NK-92 (cell line): ENCODE data around the gene FBXL17.

Experiments
- DNase-seq: peaks from one replicate; lab custom pipeline; 2025; ENCODE audit not compliant: unreplicated experiment; lab: John Stamatoyannopoulos, UW

Gene FBXL17

GRCh38 chr5:108101821-108102220, 280.1 kb downstream of the FBXL17 start:
- DNase-seq, result no peak

GRCh38 chr5:108101130-108101529, 280.8 kb downstream of the FBXL17 start:
- DNase-seq, result no peak

- no peak for DNase-seq
Observed at GRCh38 chr5:108094800-108095199, 287.1 kb downstream of the FBXL17 start.

GRCh38 chr5:108093186-108093585, 288.7 kb downstream of the FBXL17 start:
- no peak for DNase-seq

- no peak for DNase-seq
Observed at GRCh38 chr5:108090946-108091345, 291.0 kb downstream of the FBXL17 start.

- no peak for DNase-seq
Observed at GRCh38 chr5:108084105-108084504, 297.8 kb downstream of the FBXL17 start.

GRCh38 chr5:108083232-108083631, 298.7 kb downstream of the FBXL17 start:
- no peak for DNase-seq

- DNase-seq, result no peak
Observed at GRCh38 chr5:108081707-108082106, 300.2 kb downstream of the FBXL17 start.

GRCh38 chr5:108079753-108080152, 302.1 kb downstream of the FBXL17 start:
- no peak for DNase-seq

- no peak for DNase-seq
Observed at GRCh38 chr5:108078882-108079281, 303.0 kb downstream of the FBXL17 start.

- no peak for DNase-seq
Observed at GRCh38 chr5:108078345-108078744, 303.6 kb downstream of the FBXL17 start.

- no peak for DNase-seq
Observed at GRCh38 chr5:108074626-108075025, 307.3 kb downstream of the FBXL17 start.

GRCh38 chr5:108064302-108064701, 317.6 kb downstream of the FBXL17 start:
- no peak for DNase-seq

- DNase-seq, result no peak
Observed at GRCh38 chr5:108061941-108062340, 320.0 kb downstream of the FBXL17 start.

- DNase-seq, result no peak
Observed at GRCh38 chr5:108060340-108060739, 321.6 kb downstream of the FBXL17 start.

- no peak for DNase-seq
Observed at GRCh38 chr5:108059334-108059733, 322.6 kb downstream of the FBXL17 start.

- no peak for DNase-seq
Observed at GRCh38 chr5:108054349-108054748, 327.5 kb downstream of the FBXL17 start.

GRCh38 chr5:108046955-108047670, 334.8 kb downstream of the FBXL17 start:
- DNase-seq, result no peak

- DNase-seq, result no peak
Observed at GRCh38 chr5:108036482-108036881, 345.4 kb downstream of the FBXL17 start.

- no peak for DNase-seq
Observed at GRCh38 chr5:108028883-108029282, 353.0 kb downstream of the FBXL17 start.

- no peak for DNase-seq
Observed at GRCh38 chr5:108028412-108028811, 353.5 kb downstream of the FBXL17 start.

GRCh38 chr5:108025957-108026356, 355.9 kb downstream of the FBXL17 start:
- DNase-seq, result no peak

GRCh38 chr5:108024986-108025385, 356.9 kb downstream of the FBXL17 start:
- DNase-seq, result no peak
